ENCODE measurements around the gene IL23A. TPM values are rescaled to one million over a fixed set of nuclear protein-coding genes. Genes with fewer than 3 reads are reported as not detected.

The IL23A gene
- 0.71 TPM for total RNA-seq

GRCh38 chr12:56338308-56339157 is at the start of gene IL23A:
TSS of gene IL23A (plus strand) at chr12:56338884. CDS start at chr12:56339045, 161 bp downstream.

GRCh38 chr12:56299853-56300643 is 38.6 kb upstream of the IL23A start, which contains the start of gene CS:
TSS of gene CS (minus strand) at chr12:56300330. CDS start at chr12:56300201, 129 bp downstream.

GRCh38 chr12:56315622-56316473 is 22.8 kb upstream of the IL23A start, which contains the start of gene CNPY2:
TSS of gene CNPY2 (minus strand) at chr12:56315988. CDS start at chr12:56315217, 771 bp downstream.

GRCh38 chr12:56333679-56334489 is 4.8 kb upstream of the IL23A start, which contains the start of gene PAN2:
TSS of gene PAN2 (minus strand) at chr12:56334000. CDS start at chr12:56333094, 906 bp downstream.

GRCh38 chr12:56359851-56360767 is 21.4 kb downstream of the IL23A start, which contains the start of gene STAT2:
TSS of gene STAT2 (minus strand) at chr12:56360107. CDS start at chr12:56356571, 3,536 bp downstream.

GRCh38 chr12:56362130-56363059 is 23.7 kb downstream of the IL23A start, which contains the start of gene APOF:
TSS of gene APOF (minus strand) at chr12:56362857. CDS start at chr12:56362745, 112 bp downstream.

Other genes with a start within 250 kb of the IL23A start
- gene PA2G4, start 234.3 kb upstream of the IL23A start, total RNA-seq: 85.4 TPM
- 774 TPM for gene RPL41, start 222.3 kb upstream of the IL23A start, total RNA-seq
- gene ZC3H10, start 220.6 kb upstream of the IL23A start, total RNA-seq: 9.2 TPM
- 59.4 TPM for gene ESYT1, start 210.6 kb upstream of the IL23A start, total RNA-seq
- 153 TPM for gene MYL6B, start 186.3 kb upstream of the IL23A start, total RNA-seq
- 753 TPM for gene MYL6, start 180.5 kb upstream of the IL23A start, total RNA-seq
- gene SMARCC2, start 149.4 kb upstream of the IL23A start, total RNA-seq: 116 TPM
- gene RNF41, start 117.0 kb upstream of the IL23A start, total RNA-seq: 79.0 TPM
- 25.8 TPM for gene NABP2, start 114.5 kb upstream of the IL23A start, total RNA-seq
- gene SLC39A5, start 108.8 kb upstream of the IL23A start, total RNA-seq: 2.4 TPM
- 22.9 TPM for gene ANKRD52, start 80.5 kb upstream of the IL23A start, total RNA-seq
- 17.2 TPM for gene COQ10A, start 71.9 kb upstream of the IL23A start, total RNA-seq
- 109 TPM for gene CS, start 38.6 kb upstream of the IL23A start, total RNA-seq
- 76.5 TPM for gene CNPY2, start 22.9 kb upstream of the IL23A start, total RNA-seq
- gene PAN2, start 4.9 kb upstream of the IL23A start, total RNA-seq: 64.0 TPM
- gene STAT2, start 21.2 kb downstream of the IL23A start, total RNA-seq: 152 TPM
- not detected for gene APOF, start 24.0 kb downstream of the IL23A start, total RNA-seq
- gene TIMELESS, start 110.5 kb downstream of the IL23A start, total RNA-seq: 24.6 TPM
- gene MIP, start 115.8 kb downstream of the IL23A start, total RNA-seq: 303 TPM
- gene SPRYD4, start 129.7 kb downstream of the IL23A start, total RNA-seq: 2.8 TPM
- gene GLS2, start 149.3 kb downstream of the IL23A start, total RNA-seq: 4.1 TPM
- 17.9 TPM for gene RBMS2, start 182.9 kb downstream of the IL23A start, total RNA-seq